HG03060 (cell line): ENCODE measurements around the gene UBL3.

Source experiments
- ATAC-seq: cut with Tn5 transposase; IDR thresholded peaks from one replicate; pipeline ENCODE4 v1.9.1; 2021; ENCODE audit warnings: low read depth, moderate number of reproducible peaks; ENCODE audit not compliant: unreplicated experiment

The UBL3 gene

GRCh38 chr13:29815336-29815735 lies 35.1 kb downstream of the UBL3 start:
- no peak for ATAC-seq

GRCh38 chr13:29810898-29811297 lies 39.5 kb downstream of the UBL3 start:
- ATAC-seq = no peak

- ATAC-seq = no peak
Observed at GRCh38 chr13:29810145-29810742, 40.2 kb downstream of the UBL3 start.

GRCh38 chr13:29808264-29808663 lies 42.2 kb downstream of the UBL3 start:
- no peak for ATAC-seq

- no peak for ATAC-seq
Observed at GRCh38 chr13:29805994-29806979, 44.1 kb downstream of the UBL3 start.

- ATAC-seq = no peak
Observed at GRCh38 chr13:29803221-29803620, 47.2 kb downstream of the UBL3 start.

- no peak for ATAC-seq
Observed at GRCh38 chr13:29802621-29803020, 47.8 kb downstream of the UBL3 start.

- ATAC-seq = no peak
Observed at GRCh38 chr13:29801737-29802305, 48.6 kb downstream of the UBL3 start.

GRCh38 chr13:29801102-29801501 lies 49.3 kb downstream of the UBL3 start:
- no peak for ATAC-seq

- no peak for ATAC-seq
Observed at GRCh38 chr13:29800687-29801086, 49.7 kb downstream of the UBL3 start.

GRCh38 chr13:29799041-29799440 lies 51.4 kb downstream of the UBL3 start:
- no peak for ATAC-seq

- no peak for ATAC-seq
Observed at GRCh38 chr13:29791997-29792780, 58.2 kb downstream of the UBL3 start.

GRCh38 chr13:29791508-29791907 lies 58.9 kb downstream of the UBL3 start:
- no peak for ATAC-seq

- ATAC-seq = no peak
Observed at GRCh38 chr13:29786698-29787097, 63.7 kb downstream of the UBL3 start.

- no peak for ATAC-seq
Observed at GRCh38 chr13:29785978-29786377, 64.4 kb downstream of the UBL3 start.

GRCh38 chr13:29782798-29783197 lies 67.6 kb downstream of the UBL3 start:
- no peak for ATAC-seq

- no peak for ATAC-seq
Observed at GRCh38 chr13:29774830-29775229, 75.6 kb downstream of the UBL3 start.

GRCh38 chr13:29771247-29771646 lies 79.2 kb downstream of the UBL3 start:
- no peak for ATAC-seq

- no peak for ATAC-seq
Observed at GRCh38 chr13:29767006-29767405, 83.4 kb downstream of the UBL3 start.

GRCh38 chr13:29763436-29764180 lies 86.8 kb downstream of the UBL3 start:
- ATAC-seq = no peak
